Lower leg skin (tissue), 4 donors: ENCODE data around the gene GSG1L. TPM values are rescaled to one million over a fixed set of nuclear protein-coding genes. Genes with fewer than 3 reads are reported as not detected.

ENCODE experiments used
- DNase-seq, 2 donors: peaks; one replicate each; pipeline ENCODE4 v3.0.0-alpha.2; 2019; ENCODE audit warnings: low spot score in 2 of 2
- H3K4me3 ChIP-seq: fragments of 200-600 bp; sonication (generic); 2 replicates; pipeline ENCODE4 v1.5.1; 2017; ENCODE audit warnings: mild to moderate bottlenecking, low read depth; ENCODE audit not compliant: poor library complexity, severe bottlenecking
- CTCF ChIP-seq, 3 donors: fragments of 450-650 bp; IDR thresholded peaks; one replicate each; pipeline ENCODE4 v1.5.1; 2016; ENCODE audit warnings: antibody characterized with exemption in 3 of 3, mild to moderate bottlenecking in 3 of 3, moderate library complexity in 2 of 3
- POLR2A ChIP-seq, 2 donors: fragments of 450-650 bp; IDR thresholded peaks; one replicate each; pipeline ENCODE4 v1.6.1; 2016 to 2017; ENCODE audit warnings: antibody characterized with exemption in 2 of 2, mild to moderate bottlenecking in 1 of 2, moderate library complexity in 1 of 2
- WGBS, 2 donors: methylation state at CpG; one replicate each; pipeline ENCODE4 v1.1.5; 2018; 5-methylcytosine and 5-hydroxymethylcytosine counted together
- intact Hi-C: fragments of 100-400 bp; cut with DNase I; formaldehyde crosslinking; loops from one replicate; pipeline ENCODE4 v1.15.0; 2023; ENCODE audit warnings: low total_unique reads
- total RNA-seq, 4 donors: library from RNA; depleted of rRNA; stranded (reverse); fragments of >200 nt; gene quantifications; one replicate each; pipeline ENCODE4 v1.1.0, GENCODE V29; 2016

Gene GSG1L
- total RNA-seq, 4 donors from 2014 or later: 0.49 to 1.1 (median 0.59) TPM; not detected in 1

GRCh38 chr16:27789150-27789549 is 274.4 kb downstream of the GSG1L start:
- 91 to 98% methylated on average over 1 of the region's 1 CpG for WGBS, 2 donors
- TF ChIP-seq POLR2A (IDR thresholded peaks at IDR 0.05) (no peak), CTCF (IDR thresholded peaks at IDR 0.05) (no peak)
- H3K4me3 ChIP-seq: no peak overlapping the region
- intact Hi-C loops: no loop called here
- no peak for DNase-seq

- WGBS, 2 donors: 93 to 97% methylated on average over 6 of the region's 6 CpGs
- no peak overlapping the region for H3K4me3 ChIP-seq
- TF ChIP-seq CTCF (IDR thresholded peaks at IDR 0.05) (no peak), POLR2A (IDR thresholded peaks at IDR 0.05) (no peak)
- DNase-seq: no peak
- intact Hi-C loops: no loop called here
These were observed 275.8 kb downstream of the GSG1L start for GRCh38 chr16:27787665-27788064.

GRCh38 chr16:27786923-27787625 is 276.4 kb downstream of the GSG1L start:
- DNase-seq: no peak

GRCh38 chr16:27786221-27786922 is 277.1 kb downstream of the GSG1L start:
- no peak for TF ChIP-seq CTCF (IDR thresholded peaks at IDR 0.05)
- TF ChIP-seq POLR2A (IDR thresholded peaks at IDR 0.05): no peak
- 43 to 57% methylated on average over 10 to 16 of the region's 16 CpGs for WGBS, 2 donors
- DNase-seq: no peak
- H3K4me3 ChIP-seq: no peak overlapping the region
- intact Hi-C loops: no loop called here

More at GRCh38 chr16:27786923-27787625, 276.4 kb downstream of the GSG1L start:
- no peak overlapping the region for H3K4me3 ChIP-seq
- intact Hi-C loops: no loop called here
- TF ChIP-seq POLR2A (IDR thresholded peaks at IDR 0.05): no peak
- no peak for TF ChIP-seq CTCF (IDR thresholded peaks at IDR 0.05)
- 77 to 80% methylated on average over 19 of the region's 19 CpGs for WGBS, 2 donors

- no peak for DNase-seq
- 93 to 94% methylated on average over 7 of the region's 7 CpGs for WGBS, 2 donors
- H3K4me3 ChIP-seq: no peak overlapping the region
- TF ChIP-seq POLR2A (IDR thresholded peaks at IDR 0.05) (no peak), CTCF (IDR thresholded peaks at IDR 0.05) (no peak)
- intact Hi-C loops: no loop called here
These were observed 278.2 kb downstream of the GSG1L start for GRCh38 chr16:27785307-27785678.
